HG03025 (cell line): Measurements from ENCODE around the gene GALNT1.
"Not testable (repeated sequence)": the region's sequence is repeated elsewhere in the genome, so short reads cannot be mapped to it uniquely, and the experiment has no call there.

ENCODE experiments used
- ATAC-seq: cut with Tn5 transposase; IDR thresholded peaks from one replicate; pipeline ENCODE4 v1.9.1; 2021; ENCODE audit warnings: mild to moderate bottlenecking, moderate library complexity; ENCODE audit not compliant: unreplicated experiment, low FRiP score

Gene GALNT1

GRCh38 chr18:35581546-35581897 is at the start of gene GALNT1:
TSS of gene GALNT1 (plus strand) at chr18:35581740. CDS start at chr18:35654663, 72,923 bp downstream.
- ATAC-seq = no peak

GRCh38 chr18:35533916-35534405 is 47.6 kb upstream of the GALNT1 start:
- ATAC-seq = no peak

GRCh38 chr18:35535297-35535696 is 46.2 kb upstream of the GALNT1 start:
- ATAC-seq = no peak

GRCh38 chr18:35542356-35542755 is 39.2 kb upstream of the GALNT1 start:
- no peak for ATAC-seq

- no peak for ATAC-seq
These were observed 34.4 kb upstream of the GALNT1 start for GRCh38 chr18:35547008-35547605.

GRCh38 chr18:35549564-35549963 is 32.0 kb upstream of the GALNT1 start:
- no peak for ATAC-seq

- no peak for ATAC-seq
These were observed 28.2 kb upstream of the GALNT1 start for GRCh38 chr18:35553300-35553699.

GRCh38 chr18:35555538-35555937 is 26.0 kb upstream of the GALNT1 start:
- not testable (repeated sequence) for ATAC-seq

GRCh38 chr18:35559867-35560266 is 21.7 kb upstream of the GALNT1 start:
- no peak for ATAC-seq

- no peak for ATAC-seq
These were observed 16.6 kb upstream of the GALNT1 start for GRCh38 chr18:35564795-35565453.

- no peak for ATAC-seq
These were observed 15.5 kb upstream of the GALNT1 start for GRCh38 chr18:35566019-35566418.

- no peak for ATAC-seq
These were observed 11.4 kb upstream of the GALNT1 start for GRCh38 chr18:35570182-35570581.

- ATAC-seq = no peak
These were observed 10.4 kb upstream of the GALNT1 start for GRCh38 chr18:35571138-35571537.

- ATAC-seq = no peak
These were observed 8.9 kb upstream of the GALNT1 start for GRCh38 chr18:35572644-35573043.

GRCh38 chr18:35573531-35573930 is 8.0 kb upstream of the GALNT1 start:
- no peak for ATAC-seq

- not testable (repeated sequence) for ATAC-seq
These were observed 5.2 kb upstream of the GALNT1 start for GRCh38 chr18:35576240-35576845.

- ATAC-seq = no peak
These were observed 4.3 kb upstream of the GALNT1 start for GRCh38 chr18:35577045-35577848.

- no peak for ATAC-seq
These were observed 3.1 kb upstream of the GALNT1 start for GRCh38 chr18:35578481-35578880.

GRCh38 chr18:35578936-35579335 is 2.6 kb upstream of the GALNT1 start:
- no peak for ATAC-seq

GRCh38 chr18:35580701-35581539 is 620 bp upstream of the GALNT1 start:
- peak; percentile 61 for ATAC-seq
